Activated naive CD4-positive, alpha-beta T cell treated with anti-CD3 and anti-CD28 coated beads, Interleukin-2, amount 50 U/mL, for 16 hours (primary cell): Measurements from ENCODE around the gene PLAAT4.
"Not testable (repeated sequence)": the region's sequence is repeated elsewhere in the genome, so short reads cannot be mapped to it uniquely, and the experiment has no call there.

Source experiments
- DNase-seq: peaks from one replicate; pipeline ENCODE4 v3.0.0-alpha.2; 2020

PLAAT4 gene

DNA sequence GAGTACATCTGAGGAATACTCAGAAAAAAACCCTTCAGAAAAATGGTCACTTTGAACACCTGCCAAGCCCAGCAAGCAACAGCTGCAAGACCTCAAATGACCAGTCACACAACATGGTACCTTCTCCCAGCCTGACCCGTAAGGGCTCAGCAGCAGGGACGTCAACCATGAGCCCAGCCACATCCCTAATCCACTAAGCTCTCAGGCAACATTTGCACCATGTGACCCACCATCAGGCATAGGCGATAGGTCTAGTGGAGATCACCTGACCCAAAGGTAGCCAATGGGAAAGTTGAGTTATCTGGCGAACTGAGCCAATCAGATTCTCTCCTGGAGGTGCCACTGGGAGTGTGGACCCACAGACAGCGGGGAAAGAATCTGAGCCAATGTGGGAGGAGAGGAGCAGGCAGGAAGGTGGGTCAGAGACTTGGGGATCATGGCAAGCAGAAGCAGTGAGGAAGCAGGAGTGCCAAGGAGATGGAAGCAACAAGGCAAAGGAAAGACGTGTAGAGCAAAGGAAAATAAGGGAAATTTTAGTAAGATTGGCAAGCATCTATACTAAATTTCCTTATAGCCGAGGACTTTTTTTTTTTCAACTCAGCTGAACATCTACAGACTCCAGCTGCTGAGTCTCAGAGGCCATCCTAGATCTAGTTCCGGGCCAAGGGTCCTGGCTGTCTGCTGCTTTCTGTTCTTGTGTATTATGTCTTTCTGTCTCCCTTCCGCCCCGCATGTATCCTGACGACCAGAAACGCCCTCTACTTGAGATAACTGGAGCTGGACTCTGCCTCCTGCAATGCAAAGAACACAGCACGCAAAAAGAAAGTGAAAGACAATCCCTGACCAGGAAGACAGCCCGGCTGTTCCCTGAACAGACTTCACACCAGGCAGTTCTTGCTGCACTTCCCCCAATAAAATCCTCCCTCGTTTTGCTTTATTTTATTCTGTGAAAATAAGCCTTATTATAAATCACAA is 37.6 kb downstream of the PLAAT4 start:
- no peak for DNase-seq

DNA sequence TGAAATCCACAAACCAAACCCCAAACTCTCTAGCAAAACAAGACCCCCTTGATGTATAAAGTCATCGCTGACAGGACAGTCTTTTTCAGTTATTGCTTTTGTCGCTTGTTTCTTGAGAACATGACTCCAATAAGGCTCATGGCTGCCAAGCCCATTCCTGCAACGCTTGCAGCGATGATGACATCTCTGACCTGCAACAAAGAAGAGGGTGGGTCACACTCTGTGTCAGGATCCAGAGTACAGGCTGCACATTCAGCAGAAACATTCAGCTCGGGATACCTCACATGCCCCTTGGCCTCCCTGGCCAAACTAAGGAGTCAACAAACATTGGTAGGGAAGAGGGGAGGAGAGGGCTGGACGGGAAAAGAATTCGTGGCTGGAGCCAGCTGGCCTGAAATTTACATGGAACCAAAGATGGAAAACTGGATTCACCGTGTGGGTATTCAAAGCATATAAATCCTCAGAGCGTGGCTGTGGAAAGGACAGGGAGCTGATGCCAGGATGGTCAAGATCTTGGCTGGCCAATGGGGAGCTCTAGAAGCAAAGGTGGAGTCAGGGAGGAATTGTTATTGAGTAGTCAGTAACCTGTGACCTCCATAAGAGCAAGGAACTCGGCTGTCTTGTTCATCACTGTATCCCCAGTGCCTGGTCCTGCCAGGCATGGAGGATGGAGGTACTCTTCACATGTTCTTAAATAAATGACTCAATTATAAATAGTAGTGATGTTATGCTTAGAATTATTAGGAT is 38.4 kb downstream of the PLAAT4 start:
- DNase-seq: no peak

DNA sequence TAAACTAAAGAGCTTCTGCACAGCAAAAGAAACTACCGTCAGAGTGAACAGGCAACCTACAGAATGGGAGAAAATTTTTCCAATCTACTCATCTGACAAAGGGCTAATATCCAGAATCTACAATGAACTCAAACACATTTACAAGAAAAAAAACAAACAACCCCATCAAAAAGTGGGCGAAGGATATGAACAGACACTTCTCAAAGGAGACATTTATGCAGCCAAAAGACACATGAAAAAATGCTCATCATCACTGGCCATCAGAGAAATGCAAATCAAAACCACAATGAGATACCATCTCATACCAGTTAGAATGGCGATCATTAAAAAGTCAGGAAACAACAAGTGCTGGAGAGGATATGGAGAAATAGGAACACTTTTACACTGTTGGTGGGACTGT is 42.3 kb downstream of the PLAAT4 start:
- not testable (repeated sequence) for DNase-seq

DNA sequence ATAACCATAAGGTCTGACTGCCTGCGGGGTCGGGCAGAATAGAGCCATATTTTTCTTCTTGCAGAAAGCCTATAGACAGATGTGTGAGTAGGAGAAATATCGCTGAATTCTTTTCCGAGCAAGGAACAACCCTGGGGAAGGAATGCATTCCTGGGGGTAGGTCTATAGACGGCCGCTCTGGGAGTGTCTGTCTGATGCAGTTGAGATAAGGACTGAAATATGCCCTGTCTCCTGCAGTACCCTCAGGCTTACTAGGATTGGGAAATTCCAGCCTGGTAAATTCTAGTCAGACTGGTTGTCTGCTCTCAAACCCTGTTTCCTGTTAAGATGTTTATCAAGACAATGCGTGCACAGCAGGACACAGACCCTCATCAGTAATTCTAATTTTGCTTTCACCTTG is 44.6 kb downstream of the PLAAT4 start:
- DNase-seq: not testable (repeated sequence)

DNA sequence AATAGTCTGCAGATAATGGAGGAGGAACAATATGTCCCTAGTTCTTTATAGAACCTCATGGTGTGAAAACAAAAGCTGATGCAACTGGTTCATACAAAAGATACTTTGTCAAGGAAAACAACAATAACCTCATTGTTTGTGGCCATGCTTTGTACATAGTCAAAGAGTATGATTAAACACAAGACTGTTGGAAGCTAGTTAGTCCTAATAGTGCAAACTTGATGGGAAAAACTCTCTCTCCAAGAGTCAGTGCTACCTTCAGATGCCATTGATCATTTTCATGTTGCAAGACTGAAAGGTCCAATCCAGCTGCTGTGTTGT is 46.7 kb downstream of the PLAAT4 start:
- no peak for DNase-seq

DNA sequence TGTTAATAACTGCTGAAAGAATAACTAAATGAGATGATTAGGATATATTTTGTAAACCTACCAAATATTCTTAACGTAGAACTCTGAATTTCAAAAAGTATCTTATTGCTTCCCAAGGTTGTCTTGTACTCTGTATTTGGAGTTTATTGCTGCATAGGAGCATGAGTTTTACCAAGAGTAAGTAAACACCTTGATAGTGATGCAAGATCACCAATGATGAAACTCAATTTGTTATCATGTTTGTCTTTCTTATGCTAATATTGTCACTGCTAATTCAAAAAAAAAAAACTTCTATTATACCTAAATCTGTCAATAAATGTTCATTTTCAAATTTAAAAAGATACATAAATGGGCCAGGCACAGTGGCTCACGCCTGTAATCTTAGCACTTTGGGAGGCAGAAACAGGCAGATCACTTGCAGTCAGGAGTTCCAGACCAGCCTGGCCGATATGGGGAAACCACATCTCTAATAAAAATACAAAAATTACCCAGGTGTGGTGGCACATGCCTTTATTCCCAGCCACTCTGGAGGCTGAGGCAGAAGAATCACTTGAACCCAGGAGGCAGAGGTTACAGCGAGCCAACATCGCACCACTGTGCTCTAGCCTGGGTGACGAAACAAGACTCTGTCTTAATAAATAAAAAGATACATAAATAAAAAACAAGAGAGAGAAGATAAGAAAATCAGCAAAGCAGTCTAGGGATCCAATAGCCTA is 50.0 kb downstream of the PLAAT4 start:
- no peak for DNase-seq

DNA sequence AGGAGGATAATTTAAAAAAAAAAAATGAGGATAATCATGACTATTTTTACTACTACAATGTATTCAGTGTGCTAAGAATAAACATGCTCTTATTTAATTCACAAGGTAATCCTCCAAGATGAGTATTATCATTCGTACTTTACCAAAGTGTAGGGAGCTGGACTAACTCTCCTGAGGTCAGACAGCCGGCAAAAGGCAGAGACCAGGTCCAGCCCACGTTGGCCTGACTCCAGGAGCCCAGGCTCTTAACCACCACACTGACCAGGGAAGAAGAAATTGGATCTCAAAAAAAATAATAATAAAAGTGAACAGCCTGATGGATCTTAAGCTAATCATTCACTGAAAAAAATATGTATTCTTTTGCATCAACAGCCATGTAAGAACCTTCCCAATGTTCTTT is 52.4 kb downstream of the PLAAT4 start:
- DNase-seq: no peak

DNA sequence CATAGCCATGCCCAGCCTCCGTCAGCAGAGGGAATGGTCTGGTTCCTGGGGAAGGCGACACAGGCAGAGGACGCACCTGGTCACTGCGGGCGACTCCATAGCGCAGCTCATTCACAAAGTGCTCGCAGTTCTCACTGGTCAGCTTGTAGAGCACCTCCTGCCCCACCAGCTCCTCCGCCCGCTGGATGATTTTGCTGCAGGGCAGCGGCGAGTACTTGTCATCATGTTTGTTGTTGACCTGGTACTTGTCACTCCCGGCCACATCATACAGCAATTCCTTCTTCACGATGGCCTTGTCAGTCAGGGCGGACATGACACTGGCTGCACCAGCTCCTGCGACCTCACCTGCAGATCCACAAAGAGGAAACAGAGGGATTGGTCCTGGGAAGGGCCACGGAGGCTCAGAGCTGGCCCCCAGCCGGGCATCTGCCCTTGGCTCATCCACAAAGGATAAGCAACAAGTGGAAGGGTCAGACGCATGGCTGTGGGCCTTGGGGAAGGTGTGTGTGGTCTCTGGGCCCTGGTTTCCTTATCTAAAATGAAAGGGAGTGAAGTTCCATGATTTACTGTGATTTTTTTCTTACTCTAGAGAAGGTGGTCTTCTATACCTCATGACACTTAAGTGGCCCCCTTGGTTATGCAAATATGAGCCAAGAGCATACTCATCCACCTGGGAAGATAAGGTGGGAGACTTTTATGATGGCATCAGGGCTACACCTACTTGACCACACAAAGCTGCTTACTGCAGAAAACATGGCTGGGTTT is 53.6 kb downstream of the PLAAT4 start:
- no peak for DNase-seq

DNA sequence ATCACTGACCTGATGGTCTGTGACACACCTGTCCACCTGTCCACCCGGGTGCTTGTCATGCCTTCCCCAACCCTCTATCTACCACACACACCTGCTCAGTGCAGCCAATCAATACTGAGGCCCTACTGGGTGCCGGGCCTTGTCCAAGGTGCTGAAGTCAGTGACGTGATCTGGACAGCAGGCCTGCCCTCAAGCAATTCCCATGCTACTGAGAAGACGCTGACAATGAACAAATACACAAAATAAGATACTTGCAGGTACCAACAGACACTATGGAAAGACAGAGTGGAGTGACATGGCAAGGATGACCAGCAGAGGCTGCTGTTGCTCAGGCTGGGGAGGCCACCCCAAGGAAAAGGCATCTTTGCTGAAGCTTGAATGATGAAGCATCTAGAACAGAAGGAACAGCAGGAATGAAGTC is 56.4 kb downstream of the PLAAT4 start:
- no peak for DNase-seq

DNA sequence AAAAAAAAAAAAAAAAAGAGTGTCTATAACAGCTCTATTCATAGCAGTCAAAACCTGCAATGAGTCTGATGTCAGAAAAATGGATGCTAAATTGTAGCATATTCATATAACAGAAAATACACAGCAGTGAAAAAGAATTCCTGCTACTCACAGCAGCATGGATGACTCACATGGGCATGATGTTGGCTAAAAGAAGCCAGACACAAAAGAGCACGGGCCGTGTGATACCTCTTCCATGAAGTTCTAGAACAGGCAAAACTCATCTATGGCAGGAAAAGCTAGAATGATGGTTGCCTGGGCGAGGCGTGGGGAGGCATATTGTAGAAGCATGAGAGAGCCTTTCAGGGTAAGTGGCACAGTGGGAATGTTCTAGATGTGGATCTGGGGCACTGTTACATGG is 58.7 kb downstream of the PLAAT4 start:
- no peak for DNase-seq
